Measurements from ENCODE around the gene ZNF423. TPM values are rescaled to one million over a fixed set of nuclear protein-coding genes. Genes with fewer than 3 reads are reported as not detected.

ZNF423 gene
- total RNA-seq, 4 donors from 2014 or later, result 0.72 to 5.9 (median 1.1) TPM

- no peaks in the 10 kb centered on the region for H3K27me3 ChIP-seq
- no peaks in the 10 kb centered on the region for H3K36me3 ChIP-seq
- DNase-seq, result no peak
- intact Hi-C loops (cut with DNase I), result no loop called here
- no peak overlapping the region for H3K27ac ChIP-seq
- H3K4me1 ChIP-seq, result peaks cover 0 to 9% (median 0%) of the 10 kb centered on the region in 3 donors
- no peak for TF ChIP-seq CTCF (IDR thresholded peaks at IDR 0.05)
- TF ChIP-seq POLR2A (IDR thresholded peaks at IDR 0.05), result no peak
- H3K4me3 ChIP-seq, result no peak overlapping the region
- WGBS, 2 donors, result 82 to 96% methylated on average over 7 to 8 of the region's 11 CpGs
- no peaks in the 10 kb centered on the region for H3K9me3 ChIP-seq
These were observed 62.7 kb downstream of the ZNF423 start for GRCh38 chr16:49793244-49793643.

GRCh38 chr16:49789616-49790015, 66.3 kb downstream of the ZNF423 start:
- Histone ChIP-seq H3K36me3 (no peaks in the 10 kb centered on the region), H3K4me1 (peaks cover 0 to 19% (median 0%) of the 10 kb centered on the region in 3 donors), H3K27ac (peak overlapping the region in 3 of 4 donors; percentile 50 to 66 (median 63)), H3K9me3 (no peaks in the 10 kb centered on the region), H3K27me3 (no peaks in the 10 kb centered on the region), H3K4me3 (no peak overlapping the region)
- WGBS, 2 donors, result 81 to 87% methylated on average over 2 to 4 of the region's 4 CpGs
- no peak for DNase-seq
- intact Hi-C loops (cut with DNase I), result no loop called here
- TF ChIP-seq POLR2A (IDR thresholded peaks at IDR 0.05), result no peak
- TF ChIP-seq CTCF (IDR thresholded peaks at IDR 0.05), result no peak

- no peaks in the 10 kb centered on the region for H3K9me3 ChIP-seq
- H3K27ac ChIP-seq, result peak overlapping the region; percentile 37 to 66 (median 56)
- TF ChIP-seq CTCF (IDR thresholded peaks at IDR 0.05) (no peak), POLR2A (IDR thresholded peaks at IDR 0.05) (no peak)
- intact Hi-C loops (cut with DNase I), result no loop called here
- H3K27me3 ChIP-seq, result no peaks in the 10 kb centered on the region
- H3K36me3 ChIP-seq, result no peaks in the 10 kb centered on the region
- peaks cover 0 to 19% (median 0%) of the 10 kb centered on the region in 3 donors for H3K4me1 ChIP-seq
- DNase-seq, result no peak
- H3K4me3 ChIP-seq, result no peak overlapping the region
- WGBS, 2 donors, result 30 to 73% methylated on average over 5 to 7 of the region's 7 CpGs
These were observed 66.9 kb downstream of the ZNF423 start for GRCh38 chr16:49788986-49789385.

- no peak for DNase-seq
- intact Hi-C loops (cut with DNase I), result no loop called here
These were observed 67.3 kb downstream of the ZNF423 start for GRCh38 chr16:49788572-49788971.

More at GRCh38 chr16:49788572-49788971, 67.3 kb downstream of the ZNF423 start:
- H3K4me3 ChIP-seq, result no peak overlapping the region
- H3K27me3 ChIP-seq, result no peaks in the 10 kb centered on the region
- WGBS, 2 donors, result 100% methylated on average over 1 of the region's 3 CpGs; no CpG with 5 or more reads in 1 of the 2 donors
- no peaks in the 10 kb centered on the region for H3K9me3 ChIP-seq
- H3K4me1 ChIP-seq, result peaks cover 0 to 19% (median 0%) of the 10 kb centered on the region in 3 donors
- H3K27ac ChIP-seq, result peak overlapping the region; percentile 37 to 66 (median 56)
- no peaks in the 10 kb centered on the region for H3K36me3 ChIP-seq
- TF ChIP-seq POLR2A (IDR thresholded peaks at IDR 0.05) (no peak), CTCF (IDR thresholded peaks at IDR 0.05) (no peak)
